AG04449 (cell line): ENCODE data around the gene CYP26B1.

Experiments
- CTCF ChIA-PET: fragments of 350-600 bp; formaldehyde crosslinking; extraction: SDS; loops from one replicate; lab custom pipeline; 2021; ENCODE audit warnings: antibody characterized with exemption; lab: Yijun Ruan, JAX
- POLR2A ChIA-PET: fragments of 400-600, 350-600 bp; formaldehyde crosslinking; extraction: SDS; loops from one replicate; lab custom pipeline; 2020; ENCODE audit warnings: antibody characterized with exemption, inconsistent platforms; lab: Yijun Ruan, JAX
- DNase-seq: peaks from one replicate; pipeline ENCODE4 v3.0.0-alpha.2; 2010; ENCODE audit warnings: low read depth, low spot score
- H3K4me3 ChIP-seq: 2 replicates; pipeline ENCODE4 v1.5.1; 2011; ENCODE audit warnings: low read depth, mild to moderate bottlenecking, control low read depth, low read length
- CTCF ChIP-seq: IDR thresholded peaks from one replicate; pipeline ENCODE4 v1.5.1; 2011; ENCODE audit warnings: mild to moderate bottlenecking, moderate library complexity, low read length, control low read depth, inconsistent platforms; ENCODE audit not compliant: insufficient read depth; ENCODE audit errors: missing control alignments

The CYP26B1 gene

GRCh38 chr2:72118951-72119350, 28.7 kb downstream of the CYP26B1 start:
- no peak for TF ChIP-seq CTCF
- CTCF ChIA-PET: interaction anchor here (1.2 to 4.8 kb wide), 3 partner anchors 18 to 340 kb away, joined by 3 to 28 read pairs (median 5); no protein-coding TSS in a partner anchor

GRCh38 chr2:72118386-72118785, 29.3 kb downstream of the CYP26B1 start:
- no peak for TF ChIP-seq CTCF
- ChIA-PET POLR2A (no interaction called here), CTCF (interaction anchor here (1.2 to 4.8 kb wide), 3 partner anchors 18 to 339 kb away, joined by 3 to 28 read pairs (median 5); no protein-coding TSS in a partner anchor)
- H3K4me3 ChIP-seq: no peak overlapping the region
- DNase-seq: no peak

More at GRCh38 chr2:72118951-72119350, 28.7 kb downstream of the CYP26B1 start:
- no peak for DNase-seq
- POLR2A ChIA-PET: no interaction called here
- no peak overlapping the region for H3K4me3 ChIP-seq

GRCh38 chr2:72117718-72118117, 29.9 kb downstream of the CYP26B1 start:
- CTCF ChIA-PET: interaction anchor here (1.0 to 4.8 kb wide), 4 partner anchors 19 to 401 kb away, joined by 3 to 28 read pairs (median 7); no protein-coding TSS in a partner anchor
- DNase-seq: no peak
- POLR2A ChIA-PET: no interaction called here
- H3K4me3 ChIP-seq: no peak overlapping the region
- TF ChIP-seq CTCF: no peak

- POLR2A ChIA-PET: no interaction called here
- TF ChIP-seq CTCF: no peak
- H3K4me3 ChIP-seq: no peak overlapping the region
- CTCF ChIA-PET: interaction anchor here (1.0 to 4.8 kb wide), 4 partner anchors 20 to 402 kb away, joined by 3 to 28 read pairs (median 6); no protein-coding TSS in a partner anchor
- DNase-seq: no peak
Observed at GRCh38 chr2:72117029-72117428, 30.6 kb downstream of the CYP26B1 start.

- peak; percentile 54 for TF ChIP-seq CTCF
- POLR2A ChIA-PET: no interaction called here
- no peak overlapping the region for H3K4me3 ChIP-seq
- no peak for DNase-seq
- CTCF ChIA-PET: interaction anchor here (0.7 to 4.8 kb wide), 9 partner anchors 9 to 455 kb away, joined by 3 to 28 read pairs (median 4); no protein-coding TSS in a partner anchor
Observed at GRCh38 chr2:72116081-72116533, 31.6 kb downstream of the CYP26B1 start.

- DNase-seq: peak; percentile 40
- no peak overlapping the region for H3K4me3 ChIP-seq
- POLR2A ChIA-PET: no interaction called here
- TF ChIP-seq CTCF: no peak
- CTCF ChIA-PET: interaction anchor here (0.8 to 4.8 kb wide), 8 partner anchors 10 to 313 kb away, joined by 3 to 28 read pairs (median 4); no protein-coding TSS in a partner anchor
Observed at GRCh38 chr2:72115110-72116080, 32.3 kb downstream of the CYP26B1 start.
